Mucosa of stomach (tissue), 1 donor: ENCODE measurements around the gene STXBP5L.

Experiments
- H3K27me3 ChIP-seq: one replicate; pipeline ENCODE4 v1.7.0; 2013; ENCODE audit warnings: mild to moderate bottlenecking, low read length; ENCODE audit not compliant: control insufficient read depth, insufficient read depth
- H3K36me3 ChIP-seq: one replicate; pipeline ENCODE4 v1.7.0; 2013; ENCODE audit warnings: low read length; ENCODE audit not compliant: control insufficient read depth, insufficient read depth
- H3K4me1 ChIP-seq: one replicate; pipeline ENCODE4 v1.7.0; 2013; ENCODE audit warnings: mild to moderate bottlenecking, low read length; ENCODE audit not compliant: control insufficient read depth, insufficient read depth
- H3K4me3 ChIP-seq: one replicate; pipeline ENCODE4 v1.7.0; 2013; ENCODE audit warnings: low read length
- H3K9ac ChIP-seq: one replicate; pipeline ENCODE4 v1.7.0; 2013; ENCODE audit warnings: mild to moderate bottlenecking, low read length, moderate library complexity
- H3K9me3 ChIP-seq: one replicate; pipeline ENCODE4 v1.7.0; 2013; ENCODE audit warnings: mild to moderate bottlenecking, low read length, moderate library complexity; ENCODE audit not compliant: control insufficient read depth
- donor health status: Pancreatic carcinoma.

STXBP5L gene

DNA sequence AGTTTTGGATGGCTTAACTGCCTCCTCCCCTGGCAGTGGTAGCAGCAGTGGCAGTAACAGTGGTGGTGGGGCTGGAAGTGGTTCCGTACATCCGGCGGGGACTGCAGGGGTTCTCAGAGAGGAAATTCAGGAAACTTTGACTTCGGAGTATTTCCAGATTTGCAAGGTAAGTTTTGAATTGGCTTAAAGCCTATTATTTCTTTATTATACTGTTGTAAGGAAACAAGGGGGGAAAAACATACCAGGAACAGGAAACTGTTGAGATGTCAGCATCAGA lies 1.5 kb downstream of the STXBP5L start:
- Histone ChIP-seq H3K27me3 (peaks cover 24% of the 10 kb centered on the region), H3K36me3 (no peaks in the 10 kb centered on the region), H3K9ac (no peak overlapping the region), H3K4me3 (no peak overlapping the region), H3K9me3 (no peaks in the 10 kb centered on the region), H3K4me1 (peaks cover 4% of the 10 kb centered on the region)

DNA sequence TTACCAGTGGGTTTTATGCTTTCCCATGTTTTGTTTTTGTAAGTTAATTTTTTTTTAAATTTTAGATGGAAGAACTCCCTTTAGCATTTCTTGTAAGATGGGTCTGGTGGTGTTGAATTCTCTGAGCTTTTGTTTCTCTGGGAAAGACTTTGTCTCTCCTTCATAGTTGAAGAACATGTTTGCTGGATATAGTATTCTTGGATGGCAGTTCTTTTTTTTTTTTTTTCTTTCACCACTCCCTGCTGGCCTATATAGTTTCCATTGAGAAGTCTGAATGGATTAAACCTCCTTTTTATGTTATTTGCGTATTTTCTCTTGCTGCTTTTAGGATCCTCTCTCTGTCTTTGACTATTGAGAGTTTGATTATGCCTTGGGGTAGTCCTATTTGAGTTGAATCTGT lies 18.1 kb downstream of the STXBP5L start:
- Histone ChIP-seq H3K4me1 (no peaks in the 10 kb centered on the region), H3K9me3 (no peaks in the 10 kb centered on the region), H3K36me3 (no peaks in the 10 kb centered on the region), H3K27me3 (no peaks in the 10 kb centered on the region), H3K4me3 (no peak overlapping the region), H3K9ac (no peak overlapping the region)

DNA sequence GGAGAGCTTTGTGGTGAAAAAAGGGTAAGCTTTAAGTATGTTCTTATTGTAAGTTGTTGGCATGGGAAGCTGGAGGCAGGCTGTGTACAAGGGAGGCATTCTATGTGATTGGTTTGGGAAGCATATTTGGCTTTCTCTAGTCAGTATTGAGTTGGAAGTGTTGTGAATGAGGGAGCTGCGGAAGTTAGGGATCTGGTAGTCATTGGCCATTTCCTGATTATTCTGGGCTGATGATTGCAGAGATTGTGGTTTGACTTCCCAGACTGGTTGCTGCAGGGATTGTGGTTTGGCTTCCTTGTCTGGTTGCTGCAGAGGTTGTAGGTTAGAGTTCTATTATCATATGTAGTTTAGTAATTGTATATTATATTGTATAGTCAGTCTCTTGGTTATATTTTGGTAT lies 21.0 kb downstream of the STXBP5L start:
- H3K9ac ChIP-seq, result no peak overlapping the region
- H3K4me3 ChIP-seq, result no peak overlapping the region
- H3K9me3 ChIP-seq, result no peaks in the 10 kb centered on the region
- H3K4me1 ChIP-seq, result no peaks in the 10 kb centered on the region
- H3K27me3 ChIP-seq, result no peaks in the 10 kb centered on the region
- no peaks in the 10 kb centered on the region for H3K36me3 ChIP-seq

DNA sequence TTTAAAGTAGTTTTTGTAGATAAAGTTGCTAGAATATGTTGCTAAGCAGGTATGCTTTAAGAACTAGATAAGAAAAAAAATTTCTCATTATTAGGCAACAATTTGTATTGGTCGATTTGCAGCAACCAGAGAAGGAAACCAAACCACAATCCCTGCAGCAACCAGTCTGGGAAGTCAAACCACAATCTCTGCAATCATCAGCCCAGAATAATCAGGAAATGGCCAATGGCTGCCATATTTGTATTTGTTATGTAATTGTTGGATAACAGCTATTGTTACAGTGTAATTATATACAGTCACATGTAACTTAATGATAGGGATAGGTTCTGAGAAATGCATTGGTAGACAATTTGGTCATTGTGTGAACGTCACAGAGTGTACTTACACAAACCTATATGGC lies 23.6 kb downstream of the STXBP5L start:
- Histone ChIP-seq H3K4me3 (no peak overlapping the region), H3K27me3 (no peaks in the 10 kb centered on the region), H3K9me3 (no peaks in the 10 kb centered on the region), H3K9ac (no peak overlapping the region), H3K36me3 (no peaks in the 10 kb centered on the region), H3K4me1 (no peaks in the 10 kb centered on the region)

DNA sequence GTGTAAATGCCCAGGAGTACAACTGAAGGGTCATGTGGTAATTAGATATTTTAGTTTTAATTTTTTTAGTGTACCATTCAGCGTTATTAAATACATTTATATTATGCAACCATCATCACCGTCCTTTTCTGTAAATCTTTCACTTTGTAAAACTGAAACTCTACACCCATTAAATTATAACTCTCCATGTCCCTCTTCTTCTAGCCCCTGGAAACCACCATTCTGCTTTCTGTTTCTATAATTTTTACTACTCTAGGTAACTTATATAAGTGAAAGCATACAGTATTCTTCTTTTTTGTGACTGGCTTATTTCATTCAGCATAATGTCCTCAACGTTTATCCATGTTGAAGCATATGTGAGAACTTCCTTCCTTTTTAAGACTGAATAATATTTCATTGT lies 48.1 kb downstream of the STXBP5L start:
- Histone ChIP-seq H3K9ac (no peak overlapping the region), H3K36me3 (no peaks in the 10 kb centered on the region), H3K27me3 (no peaks in the 10 kb centered on the region), H3K9me3 (no peaks in the 10 kb centered on the region), H3K4me3 (no peak overlapping the region), H3K4me1 (no peaks in the 10 kb centered on the region)

DNA sequence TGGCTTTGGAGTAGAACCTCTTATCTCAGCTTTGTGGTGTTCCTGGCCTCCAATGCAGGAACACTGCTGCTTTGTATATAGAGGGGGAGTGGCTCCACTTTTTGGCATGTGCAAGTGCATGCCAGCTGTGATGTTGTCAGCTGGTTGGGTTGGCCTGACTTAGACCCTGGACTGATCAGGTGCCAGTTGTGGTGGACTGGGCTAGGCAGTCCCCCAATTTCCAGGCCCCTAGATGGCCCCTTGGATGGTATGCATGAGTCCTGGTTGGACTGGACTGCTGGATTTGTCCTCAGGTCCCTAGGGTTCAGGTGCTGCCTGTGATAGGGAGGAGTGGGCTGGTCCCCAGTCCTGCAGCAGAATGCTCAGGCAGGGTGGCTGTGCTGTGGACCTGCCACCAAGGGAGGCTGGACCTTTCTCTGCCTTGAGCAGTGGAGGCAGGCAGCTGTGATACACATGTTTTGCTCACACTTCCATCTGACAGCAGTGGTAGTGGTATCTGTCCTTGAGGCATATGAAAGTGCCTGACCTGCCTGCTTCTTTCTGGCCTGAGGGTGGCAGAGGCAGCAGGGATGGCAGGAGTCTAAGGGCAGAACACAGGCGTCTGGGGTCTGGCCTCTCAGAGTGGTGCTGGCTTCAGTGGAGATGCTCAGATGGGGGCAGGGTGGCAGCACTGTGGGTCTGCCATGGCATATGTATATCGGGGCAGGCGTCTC lies 74.8 kb downstream of the STXBP5L start:
- Histone ChIP-seq H3K27me3 (no peaks in the 10 kb centered on the region), H3K9me3 (no peaks in the 10 kb centered on the region), H3K36me3 (no peaks in the 10 kb centered on the region), H3K4me1 (no peaks in the 10 kb centered on the region), H3K9ac (no peak overlapping the region), H3K4me3 (no peak overlapping the region)

DNA sequence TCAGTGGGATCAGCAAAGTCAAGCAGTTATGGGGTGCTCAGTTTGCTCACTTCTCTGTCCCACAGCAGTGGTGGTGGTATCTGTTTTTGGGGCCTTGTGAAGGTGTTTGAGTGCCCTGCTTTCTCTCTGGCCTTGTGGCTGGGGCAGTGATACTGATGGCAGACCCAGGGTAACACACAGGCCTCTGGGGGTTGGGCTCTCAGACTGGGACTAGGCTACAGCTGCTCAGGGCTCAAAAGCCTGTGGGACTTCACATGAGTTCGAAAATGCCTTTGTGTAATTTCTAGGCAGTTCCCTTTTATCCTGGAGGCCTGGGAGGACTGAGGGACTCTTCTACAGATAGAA lies 75.3 kb downstream of the STXBP5L start:
- H3K4me3 ChIP-seq, result no peak overlapping the region
- no peaks in the 10 kb centered on the region for H3K9me3 ChIP-seq
- H3K36me3 ChIP-seq, result no peaks in the 10 kb centered on the region
- no peaks in the 10 kb centered on the region for H3K4me1 ChIP-seq
- H3K9ac ChIP-seq, result no peak overlapping the region
- H3K27me3 ChIP-seq, result no peaks in the 10 kb centered on the region

DNA sequence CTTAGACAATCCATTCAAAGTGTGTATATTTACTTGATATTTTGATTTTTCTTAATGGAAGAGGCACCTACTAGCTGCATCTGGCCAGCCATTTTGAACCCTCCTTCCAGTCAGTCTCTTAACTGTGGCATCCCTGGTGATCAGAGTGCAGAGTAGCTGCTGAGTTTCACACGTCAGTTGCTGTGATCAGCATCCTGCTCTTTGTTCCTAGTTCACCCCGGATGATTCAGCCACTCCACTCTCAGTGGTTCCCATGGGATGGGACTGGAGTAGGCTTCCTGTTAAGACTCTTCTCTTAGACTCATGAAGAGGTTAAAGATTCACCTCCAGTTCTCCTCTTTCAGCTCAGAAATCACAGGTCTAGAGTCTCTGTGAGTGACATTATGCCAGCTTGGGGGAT lies 75.8 kb downstream of the STXBP5L start:
- H3K4me1 ChIP-seq, result no peaks in the 10 kb centered on the region
- no peak overlapping the region for H3K4me3 ChIP-seq
- H3K36me3 ChIP-seq, result no peaks in the 10 kb centered on the region
- no peaks in the 10 kb centered on the region for H3K27me3 ChIP-seq
- no peaks in the 10 kb centered on the region for H3K9me3 ChIP-seq
- H3K9ac ChIP-seq, result no peak overlapping the region

DNA sequence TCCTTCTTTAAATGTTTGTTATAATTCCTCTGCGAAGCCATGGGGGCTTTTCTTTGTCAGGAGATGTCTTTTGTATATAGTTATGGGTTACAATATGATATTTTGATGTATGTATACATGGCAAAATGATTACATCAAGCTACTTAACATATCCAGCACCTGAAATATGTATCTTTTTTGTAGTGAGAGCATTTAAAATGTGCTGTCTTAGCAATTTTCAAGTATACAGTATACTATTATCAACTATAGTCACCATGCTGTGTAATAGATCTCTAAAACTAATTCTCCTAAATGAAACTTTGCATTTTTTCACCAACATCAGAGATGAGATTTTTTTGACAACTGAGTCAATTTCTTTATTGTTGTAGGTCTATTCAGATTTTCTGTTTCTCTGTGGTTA lies 77.2 kb downstream of the STXBP5L start:
- Histone ChIP-seq H3K9me3 (no peaks in the 10 kb centered on the region), H3K27me3 (no peaks in the 10 kb centered on the region), H3K36me3 (no peaks in the 10 kb centered on the region), H3K4me1 (no peaks in the 10 kb centered on the region), H3K9ac (no peak overlapping the region), H3K4me3 (no peak overlapping the region)

DNA sequence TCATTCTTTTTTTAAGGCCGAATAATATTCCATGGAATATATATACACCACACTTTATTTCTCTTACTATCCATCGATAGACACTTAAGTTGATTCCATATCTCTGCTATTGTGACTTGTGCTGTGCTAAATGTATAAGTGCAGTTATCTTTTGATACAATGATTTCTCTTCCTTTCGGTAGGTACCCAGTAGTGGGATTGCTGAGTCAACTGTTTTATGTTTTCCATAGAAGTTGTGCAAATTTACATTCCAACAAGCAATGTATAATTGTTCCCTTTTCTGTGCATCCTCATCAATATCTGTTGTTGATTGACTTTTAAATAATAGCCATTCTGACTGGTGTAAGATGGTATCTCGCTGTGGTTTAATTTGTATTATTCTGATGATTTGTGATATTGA lies 81.0 kb downstream of the STXBP5L start:
- Histone ChIP-seq H3K36me3 (no peaks in the 10 kb centered on the region), H3K4me1 (no peaks in the 10 kb centered on the region), H3K27me3 (no peaks in the 10 kb centered on the region), H3K4me3 (no peak overlapping the region), H3K9me3 (no peaks in the 10 kb centered on the region), H3K9ac (no peak overlapping the region)

DNA sequence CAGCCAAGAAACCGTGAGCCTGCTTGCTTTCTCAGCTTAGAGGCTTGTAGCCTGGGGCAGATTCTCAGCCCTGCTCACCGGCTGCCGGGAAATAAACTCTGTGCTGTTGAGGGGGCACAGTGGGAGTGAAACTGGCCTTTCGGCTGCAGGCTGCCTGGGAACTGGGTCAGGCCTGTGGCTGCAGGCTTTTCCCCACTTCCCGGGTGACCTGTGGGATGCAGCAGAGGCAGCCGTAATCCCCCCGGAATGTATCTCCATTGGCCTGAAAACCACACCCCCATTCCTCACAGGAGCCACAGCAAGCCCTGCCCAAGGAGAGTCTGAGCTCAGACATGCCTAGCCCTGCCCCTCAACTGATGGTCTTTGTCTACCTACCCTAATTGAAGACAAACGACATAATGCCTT lies 110.9 kb downstream of the STXBP5L start:
- Histone ChIP-seq H3K9ac (no peak overlapping the region), H3K9me3 (no peaks in the 10 kb centered on the region), H3K4me3 (no peak overlapping the region), H3K27me3 (no peaks in the 10 kb centered on the region), H3K4me1 (no peaks in the 10 kb centered on the region), H3K36me3 (no peaks in the 10 kb centered on the region)

DNA sequence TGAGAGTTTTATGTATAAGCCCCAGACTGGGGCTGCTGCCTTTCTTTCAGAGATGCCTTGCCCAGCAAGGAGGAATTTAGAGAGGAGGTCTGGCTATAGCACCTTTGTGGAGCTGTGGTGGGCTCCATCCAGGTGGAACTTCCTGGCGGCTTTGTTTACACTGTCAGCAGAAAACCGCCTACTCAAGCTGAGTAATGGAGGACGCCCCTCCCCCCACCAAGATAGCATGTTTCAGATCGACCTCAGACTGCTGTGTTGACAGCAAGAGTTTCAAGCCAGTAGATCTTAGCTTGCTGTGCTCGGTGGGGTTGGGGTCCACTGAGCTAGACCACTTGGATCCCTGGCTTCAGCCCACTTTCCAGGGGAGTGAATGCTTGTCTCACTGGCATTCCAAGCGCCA lies 155.6 kb downstream of the STXBP5L start:
- H3K4me1 ChIP-seq, result no peaks in the 10 kb centered on the region
- H3K9ac ChIP-seq, result no peak overlapping the region
- H3K27me3 ChIP-seq, result no peaks in the 10 kb centered on the region
- no peak overlapping the region for H3K4me3 ChIP-seq
- H3K36me3 ChIP-seq, result no peaks in the 10 kb centered on the region
- H3K9me3 ChIP-seq, result no peaks in the 10 kb centered on the region

DNA sequence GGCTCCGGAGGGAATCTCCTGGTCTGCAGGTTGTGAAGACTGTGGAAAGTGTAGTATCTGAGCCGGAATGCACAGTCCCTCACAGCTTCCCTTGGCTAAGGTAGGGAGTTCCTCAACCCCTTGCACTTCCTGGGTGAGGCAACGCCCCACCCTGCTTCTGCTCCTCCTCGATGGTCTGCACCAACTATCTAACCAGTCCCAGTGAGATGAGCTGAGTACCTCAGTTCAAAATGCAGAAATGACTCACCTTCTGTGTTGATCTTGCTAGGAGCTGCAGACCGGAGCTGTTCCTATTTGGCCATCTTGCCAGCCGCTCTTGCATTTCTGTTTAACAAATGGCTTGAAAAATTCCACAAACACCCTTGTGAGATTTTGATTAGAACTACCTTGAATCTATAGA lies 156.1 kb downstream of the STXBP5L start:
- Histone ChIP-seq H3K9me3 (no peaks in the 10 kb centered on the region), H3K36me3 (no peaks in the 10 kb centered on the region), H3K4me1 (no peaks in the 10 kb centered on the region), H3K9ac (no peak overlapping the region), H3K4me3 (no peak overlapping the region), H3K27me3 (no peaks in the 10 kb centered on the region)
